Measurements from ENCODE around the gene SCAMP3. TPM values are rescaled to one million over a fixed set of nuclear protein-coding genes. Genes with fewer than 3 reads are reported as not detected.
A peak's percentile ranks its signal among the peaks of the same experiment; 100 is the strongest.

The SCAMP3 gene
- total and polyA plus RNA-seq, 4 donors: 14.9 to 47.0 (median 31.7) TPM

- Histone ChIP-seq H3K36me3 (ENCODE audit: control insufficient read depth in 4 of 4, insufficient read depth in 3 of 4, low read depth in 1 of 4, low read length in 3 of 4) (peaks cover 0 to 9% (median 4%) of the 10 kb centered on the region in 4 donors), H3K9me3 (ENCODE audit: control insufficient read depth in 4 of 4, low read length in 3 of 4) (no peaks in the 10 kb centered on the region), H3K4me1 (ENCODE audit: control insufficient read depth in 4 of 4, insufficient read depth in 4 of 4, low read length in 3 of 4) (peaks cover 2 to 20% (median 7%) of the 10 kb centered on the region in 4 donors), H3K4me3 (ENCODE audit: low read depth in 1 of 3, low read length in 3 of 3) (no peak overlapping the region), H3K9ac (ENCODE audit: low read depth in 1 of 2, low read length in 2 of 2) (no peak overlapping the region), H3K27me3 (ENCODE audit: control insufficient read depth in 4 of 4, insufficient read depth in 4 of 4, low read length in 3 of 4) (no peaks in the 10 kb centered on the region), H3K27ac (ENCODE audit: low read depth in 1 of 2, low read length in 2 of 2) (no peak overlapping the region)
- TF ChIP-seq ATF3 (IDR thresholded peaks at IDR 0.05): no peak
- TF ChIP-seq RXRA (IDR thresholded peaks at IDR 0.05): peak in 1 of 2 donors; percentile 25
- 60% methylated on average over 18 of the region's 18 CpGs for WGBS
- DNase-seq (ENCODE audit: low spot score): no peak
Observed at GRCh38 chr1:155285631-155286044, 23.5 kb upstream of the SCAMP3 start.

- Histone ChIP-seq H3K4me1 (ENCODE audit: control insufficient read depth in 4 of 4, insufficient read depth in 4 of 4, low read length in 3 of 4) (peaks cover 2 to 20% (median 7%) of the 10 kb centered on the region in 4 donors), H3K27me3 (ENCODE audit: control insufficient read depth in 4 of 4, insufficient read depth in 4 of 4, low read length in 3 of 4) (no peaks in the 10 kb centered on the region), H3K27ac (ENCODE audit: low read depth in 1 of 2, low read length in 2 of 2) (no peak overlapping the region), H3K4me3 (ENCODE audit: low read depth in 1 of 3, low read length in 3 of 3) (no peak overlapping the region), H3K9ac (ENCODE audit: low read depth in 1 of 2, low read length in 2 of 2) (no peak overlapping the region), H3K36me3 (ENCODE audit: control insufficient read depth in 4 of 4, insufficient read depth in 3 of 4, low read depth in 1 of 4, low read length in 3 of 4) (peaks cover 0 to 4% (median 2%) of the 10 kb centered on the region in 4 donors), H3K9me3 (ENCODE audit: control insufficient read depth in 4 of 4, low read length in 3 of 4) (no peaks in the 10 kb centered on the region)
- WGBS: 91% methylated on average over 14 of the region's 14 CpGs
- no peak for DNase-seq (ENCODE audit: low spot score)
- TF ChIP-seq GABPA (IDR thresholded peaks at IDR 0.05 in 1 of 2, conservative IDR thresholded peaks at IDR 0.05 in 1 of 2) (no peak), EGR1 (IDR thresholded peaks at IDR 0.05; ENCODE audit: low read depth in 2 of 2) (no peak), SP1 (IDR thresholded peaks at IDR 0.05) (no peak), RAD21 (IDR thresholded peaks at IDR 0.05) (no peak), YY1 (IDR thresholded peaks at IDR 0.05) (no peak), JUND (IDR thresholded peaks at IDR 0.05) (no peak), NR2F2 (IDR thresholded peaks at IDR 0.05) (no peak), RXRA (IDR thresholded peaks at IDR 0.05) (no peak), HNF4A (conservative IDR thresholded peaks at IDR 0.05) (no peak), FOXA2 (IDR thresholded peaks at IDR 0.05) (no peak), ATF3 (IDR thresholded peaks at IDR 0.05) (no peak)
- TF ChIP-seq, protein P1, sequence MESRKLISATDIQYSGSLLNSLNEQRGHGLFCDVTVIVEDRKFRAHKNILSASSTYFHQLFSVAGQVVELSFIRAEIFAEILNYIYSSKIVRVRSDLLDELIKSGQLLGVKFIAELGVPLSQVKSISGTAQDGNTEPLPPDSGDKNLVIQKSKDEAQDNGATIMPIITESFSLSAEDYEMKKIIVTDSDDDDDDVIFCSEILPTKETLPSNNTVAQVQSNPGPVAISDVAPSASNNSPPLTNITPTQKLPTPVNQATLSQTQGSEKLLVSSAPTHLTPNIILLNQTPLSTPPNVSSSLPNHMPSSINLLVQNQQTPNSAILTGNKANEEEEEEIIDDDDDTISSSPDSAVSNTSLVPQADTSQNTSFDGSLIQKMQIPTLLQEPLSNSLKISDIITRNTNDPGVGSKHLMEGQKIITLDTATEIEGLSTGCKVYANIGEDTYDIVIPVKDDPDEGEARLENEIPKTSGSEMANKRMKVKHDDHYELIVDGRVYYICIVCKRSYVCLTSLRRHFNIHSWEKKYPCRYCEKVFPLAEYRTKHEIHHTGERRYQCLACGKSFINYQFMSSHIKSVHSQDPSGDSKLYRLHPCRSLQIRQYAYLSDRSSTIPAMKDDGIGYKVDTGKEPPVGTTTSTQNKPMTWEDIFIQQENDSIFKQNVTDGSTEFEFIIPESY (IDR thresholded peaks at IDR 0.05): no peak
- TF ChIP-seq, protein P2, sequence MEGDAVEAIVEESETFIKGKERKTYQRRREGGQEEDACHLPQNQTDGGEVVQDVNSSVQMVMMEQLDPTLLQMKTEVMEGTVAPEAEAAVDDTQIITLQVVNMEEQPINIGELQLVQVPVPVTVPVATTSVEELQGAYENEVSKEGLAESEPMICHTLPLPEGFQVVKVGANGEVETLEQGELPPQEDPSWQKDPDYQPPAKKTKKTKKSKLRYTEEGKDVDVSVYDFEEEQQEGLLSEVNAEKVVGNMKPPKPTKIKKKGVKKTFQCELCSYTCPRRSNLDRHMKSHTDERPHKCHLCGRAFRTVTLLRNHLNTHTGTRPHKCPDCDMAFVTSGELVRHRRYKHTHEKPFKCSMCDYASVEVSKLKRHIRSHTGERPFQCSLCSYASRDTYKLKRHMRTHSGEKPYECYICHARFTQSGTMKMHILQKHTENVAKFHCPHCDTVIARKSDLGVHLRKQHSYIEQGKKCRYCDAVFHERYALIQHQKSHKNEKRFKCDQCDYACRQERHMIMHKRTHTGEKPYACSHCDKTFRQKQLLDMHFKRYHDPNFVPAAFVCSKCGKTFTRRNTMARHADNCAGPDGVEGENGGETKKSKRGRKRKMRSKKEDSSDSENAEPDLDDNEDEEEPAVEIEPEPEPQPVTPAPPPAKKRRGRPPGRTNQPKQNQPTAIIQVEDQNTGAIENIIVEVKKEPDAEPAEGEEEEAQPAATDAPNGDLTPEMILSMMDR (IDR thresholded peaks at IDR 0.05; ENCODE audit: low read depth, low read length, missing input control): no peak
- TF ChIP-seq, protein P3, sequence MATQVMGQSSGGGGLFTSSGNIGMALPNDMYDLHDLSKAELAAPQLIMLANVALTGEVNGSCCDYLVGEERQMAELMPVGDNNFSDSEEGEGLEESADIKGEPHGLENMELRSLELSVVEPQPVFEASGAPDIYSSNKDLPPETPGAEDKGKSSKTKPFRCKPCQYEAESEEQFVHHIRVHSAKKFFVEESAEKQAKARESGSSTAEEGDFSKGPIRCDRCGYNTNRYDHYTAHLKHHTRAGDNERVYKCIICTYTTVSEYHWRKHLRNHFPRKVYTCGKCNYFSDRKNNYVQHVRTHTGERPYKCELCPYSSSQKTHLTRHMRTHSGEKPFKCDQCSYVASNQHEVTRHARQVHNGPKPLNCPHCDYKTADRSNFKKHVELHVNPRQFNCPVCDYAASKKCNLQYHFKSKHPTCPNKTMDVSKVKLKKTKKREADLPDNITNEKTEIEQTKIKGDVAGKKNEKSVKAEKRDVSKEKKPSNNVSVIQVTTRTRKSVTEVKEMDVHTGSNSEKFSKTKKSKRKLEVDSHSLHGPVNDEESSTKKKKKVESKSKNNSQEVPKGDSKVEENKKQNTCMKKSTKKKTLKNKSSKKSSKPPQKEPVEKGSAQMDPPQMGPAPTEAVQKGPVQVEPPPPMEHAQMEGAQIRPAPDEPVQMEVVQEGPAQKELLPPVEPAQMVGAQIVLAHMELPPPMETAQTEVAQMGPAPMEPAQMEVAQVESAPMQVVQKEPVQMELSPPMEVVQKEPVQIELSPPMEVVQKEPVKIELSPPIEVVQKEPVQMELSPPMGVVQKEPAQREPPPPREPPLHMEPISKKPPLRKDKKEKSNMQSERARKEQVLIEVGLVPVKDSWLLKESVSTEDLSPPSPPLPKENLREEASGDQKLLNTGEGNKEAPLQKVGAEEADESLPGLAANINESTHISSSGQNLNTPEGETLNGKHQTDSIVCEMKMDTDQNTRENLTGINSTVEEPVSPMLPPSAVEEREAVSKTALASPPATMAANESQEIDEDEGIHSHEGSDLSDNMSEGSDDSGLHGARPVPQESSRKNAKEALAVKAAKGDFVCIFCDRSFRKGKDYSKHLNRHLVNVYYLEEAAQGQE (IDR thresholded peaks at IDR 0.05): no peak
Observed at GRCh38 chr1:155285063-155285462, 22.9 kb upstream of the SCAMP3 start.
